ENCODE results near the gene ZNF345.

DNA sequence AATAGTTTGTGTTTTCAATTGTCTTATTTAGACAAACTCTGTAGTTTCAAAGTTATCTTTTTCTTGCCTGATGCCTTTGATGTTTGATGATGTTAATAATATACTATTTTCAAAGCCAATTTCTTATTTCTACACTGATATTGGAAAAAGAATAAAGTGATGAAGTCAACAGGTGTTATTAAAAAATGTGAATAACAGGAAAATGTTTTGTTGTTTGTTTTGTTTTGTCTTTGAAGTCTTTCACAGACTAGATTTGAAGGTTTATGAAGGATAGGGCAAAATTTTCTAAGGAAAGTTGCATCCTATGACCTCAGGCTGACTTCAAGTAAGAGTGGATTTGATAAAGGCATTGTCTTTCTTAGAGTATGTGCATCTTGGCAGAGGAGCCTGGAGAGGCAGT, 43.6 kb upstream of the ZNF345 start:
- TF ChIP-seq, protein P1, sequence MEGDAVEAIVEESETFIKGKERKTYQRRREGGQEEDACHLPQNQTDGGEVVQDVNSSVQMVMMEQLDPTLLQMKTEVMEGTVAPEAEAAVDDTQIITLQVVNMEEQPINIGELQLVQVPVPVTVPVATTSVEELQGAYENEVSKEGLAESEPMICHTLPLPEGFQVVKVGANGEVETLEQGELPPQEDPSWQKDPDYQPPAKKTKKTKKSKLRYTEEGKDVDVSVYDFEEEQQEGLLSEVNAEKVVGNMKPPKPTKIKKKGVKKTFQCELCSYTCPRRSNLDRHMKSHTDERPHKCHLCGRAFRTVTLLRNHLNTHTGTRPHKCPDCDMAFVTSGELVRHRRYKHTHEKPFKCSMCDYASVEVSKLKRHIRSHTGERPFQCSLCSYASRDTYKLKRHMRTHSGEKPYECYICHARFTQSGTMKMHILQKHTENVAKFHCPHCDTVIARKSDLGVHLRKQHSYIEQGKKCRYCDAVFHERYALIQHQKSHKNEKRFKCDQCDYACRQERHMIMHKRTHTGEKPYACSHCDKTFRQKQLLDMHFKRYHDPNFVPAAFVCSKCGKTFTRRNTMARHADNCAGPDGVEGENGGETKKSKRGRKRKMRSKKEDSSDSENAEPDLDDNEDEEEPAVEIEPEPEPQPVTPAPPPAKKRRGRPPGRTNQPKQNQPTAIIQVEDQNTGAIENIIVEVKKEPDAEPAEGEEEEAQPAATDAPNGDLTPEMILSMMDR (conservative IDR thresholded peaks at IDR 0.05; ENCODE audit: low read depth in 2 of 2), result no peak
- no peak for TF ChIP-seq EZH2 (IDR thresholded peaks at IDR 0.05; ENCODE audit: low read depth, unreplicated experiment)
- TF ChIP-seq POLR2AphosphoS5 (IDR thresholded peaks at IDR 0.05; ENCODE audit: low read depth), result no peak
- TF ChIP-seq, protein P2, sequence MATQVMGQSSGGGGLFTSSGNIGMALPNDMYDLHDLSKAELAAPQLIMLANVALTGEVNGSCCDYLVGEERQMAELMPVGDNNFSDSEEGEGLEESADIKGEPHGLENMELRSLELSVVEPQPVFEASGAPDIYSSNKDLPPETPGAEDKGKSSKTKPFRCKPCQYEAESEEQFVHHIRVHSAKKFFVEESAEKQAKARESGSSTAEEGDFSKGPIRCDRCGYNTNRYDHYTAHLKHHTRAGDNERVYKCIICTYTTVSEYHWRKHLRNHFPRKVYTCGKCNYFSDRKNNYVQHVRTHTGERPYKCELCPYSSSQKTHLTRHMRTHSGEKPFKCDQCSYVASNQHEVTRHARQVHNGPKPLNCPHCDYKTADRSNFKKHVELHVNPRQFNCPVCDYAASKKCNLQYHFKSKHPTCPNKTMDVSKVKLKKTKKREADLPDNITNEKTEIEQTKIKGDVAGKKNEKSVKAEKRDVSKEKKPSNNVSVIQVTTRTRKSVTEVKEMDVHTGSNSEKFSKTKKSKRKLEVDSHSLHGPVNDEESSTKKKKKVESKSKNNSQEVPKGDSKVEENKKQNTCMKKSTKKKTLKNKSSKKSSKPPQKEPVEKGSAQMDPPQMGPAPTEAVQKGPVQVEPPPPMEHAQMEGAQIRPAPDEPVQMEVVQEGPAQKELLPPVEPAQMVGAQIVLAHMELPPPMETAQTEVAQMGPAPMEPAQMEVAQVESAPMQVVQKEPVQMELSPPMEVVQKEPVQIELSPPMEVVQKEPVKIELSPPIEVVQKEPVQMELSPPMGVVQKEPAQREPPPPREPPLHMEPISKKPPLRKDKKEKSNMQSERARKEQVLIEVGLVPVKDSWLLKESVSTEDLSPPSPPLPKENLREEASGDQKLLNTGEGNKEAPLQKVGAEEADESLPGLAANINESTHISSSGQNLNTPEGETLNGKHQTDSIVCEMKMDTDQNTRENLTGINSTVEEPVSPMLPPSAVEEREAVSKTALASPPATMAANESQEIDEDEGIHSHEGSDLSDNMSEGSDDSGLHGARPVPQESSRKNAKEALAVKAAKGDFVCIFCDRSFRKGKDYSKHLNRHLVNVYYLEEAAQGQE (IDR thresholded peaks at IDR 0.05; ENCODE audit: unreplicated experiment), result no peak
- no peak for TF ChIP-seq EZH2phosphoT487 (IDR thresholded peaks at IDR 0.05; ENCODE audit: unreplicated experiment)
- no peak for TF ChIP-seq JUNB (IDR thresholded peaks at IDR 0.05; ENCODE audit: unreplicated experiment)

Measured in GM23338 (cell line).